Stimulated activated CD8-positive, alpha-beta memory T cell treated with anti-CD3 and anti-CD28 coated beads, Interleukin-15, amount 100 ng/mL, for 48 hours (primary cell): ENCODE results near the gene SLC9A9.
"Not testable (repeated sequence)": the region's sequence is repeated elsewhere in the genome, so short reads cannot be mapped to it uniquely, and the experiment has no call there.

Experiments
- DNase-seq, 2 donors: peaks; one replicate each; pipeline ENCODE4 v3.0.0-alpha.2; 2020; ENCODE audit warnings: low read depth in 2 of 2

SLC9A9 gene

DNA sequence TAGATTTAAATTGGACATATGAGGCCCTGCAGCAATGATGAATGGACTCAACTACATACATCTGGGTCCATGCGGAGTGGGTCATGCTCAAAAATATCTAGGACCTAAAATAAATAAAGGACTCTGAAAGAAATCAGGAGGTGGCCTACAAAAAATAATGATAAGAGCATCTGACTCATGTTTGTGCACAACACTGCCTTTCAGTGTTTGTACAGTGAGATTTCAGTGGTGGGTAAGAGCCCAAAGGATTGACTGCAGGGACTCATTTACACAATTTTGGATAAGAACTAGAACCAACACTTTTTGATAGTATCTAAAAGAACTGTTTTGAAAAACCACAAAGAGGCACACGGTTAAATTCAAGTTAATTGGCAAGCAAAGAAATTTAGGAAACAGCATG, 285.5 kb downstream of the SLC9A9 start:
- DNase-seq = no peak

DNA sequence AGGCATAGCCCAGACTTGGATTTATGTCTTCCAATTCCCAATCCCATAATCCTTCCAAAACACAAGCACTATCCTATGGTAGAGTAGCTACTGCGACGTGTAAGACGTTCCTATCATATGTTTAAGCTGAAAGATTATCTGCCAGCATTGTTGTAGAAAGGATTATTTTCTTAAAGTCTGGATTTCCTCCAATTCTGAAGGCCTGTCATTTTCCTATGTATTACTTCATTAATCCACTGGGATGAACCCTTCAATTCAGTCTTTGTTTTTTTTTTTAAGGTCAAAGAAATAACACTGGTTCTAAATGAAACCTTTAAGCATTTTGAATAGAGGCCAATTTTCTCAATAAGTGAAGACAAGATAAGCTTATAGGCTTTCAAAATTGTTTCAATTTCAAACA, 289.0 kb downstream of the SLC9A9 start:
- DNase-seq = no peak

DNA sequence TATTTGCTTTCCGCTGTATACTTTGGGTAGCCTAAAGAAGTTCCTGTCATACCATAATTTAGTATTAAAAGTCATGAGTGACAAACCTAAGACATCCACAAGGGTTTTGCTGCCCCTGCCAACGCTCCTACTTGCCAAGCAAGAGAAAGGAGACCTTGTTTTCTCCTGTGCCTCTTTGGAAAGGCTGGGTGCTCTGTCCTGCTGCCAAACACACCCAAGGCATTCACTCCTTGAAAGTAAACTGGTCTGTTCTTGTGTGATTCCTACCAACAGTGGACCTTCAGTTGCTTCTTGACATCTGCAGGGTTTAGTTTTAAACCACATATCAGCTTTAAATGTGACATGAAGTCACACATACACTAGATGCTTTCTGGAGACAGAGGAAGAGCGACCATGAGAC, 295.4 kb downstream of the SLC9A9 start:
- no peak for DNase-seq

- DNase-seq = no peak
Observed at GRCh38 chr3:143551761-143552160, 296.5 kb downstream of the SLC9A9 start.

- no peak for DNase-seq
Observed at GRCh38 chr3:143548861-143549497, 299.3 kb downstream of the SLC9A9 start.

DNA sequence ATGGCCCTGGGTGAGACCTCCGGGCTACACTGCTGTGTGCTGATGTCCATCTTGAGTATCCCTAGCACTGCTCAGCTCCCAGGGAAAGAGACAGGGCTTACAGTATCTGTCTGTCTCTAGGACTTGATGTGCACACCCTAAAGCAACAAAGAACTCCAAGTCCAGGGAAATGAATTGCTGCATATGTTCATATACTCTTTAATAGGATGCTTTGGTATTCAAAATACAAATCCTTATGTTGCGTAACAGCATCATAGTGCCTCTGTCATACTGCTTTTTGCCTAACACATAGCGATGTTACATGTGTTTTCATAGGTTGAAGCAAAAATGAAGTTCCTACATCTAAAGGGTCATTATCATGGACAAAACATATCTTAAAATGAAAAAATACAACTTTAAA, 299.9 kb downstream of the SLC9A9 start:
- DNase-seq = no peak

DNA sequence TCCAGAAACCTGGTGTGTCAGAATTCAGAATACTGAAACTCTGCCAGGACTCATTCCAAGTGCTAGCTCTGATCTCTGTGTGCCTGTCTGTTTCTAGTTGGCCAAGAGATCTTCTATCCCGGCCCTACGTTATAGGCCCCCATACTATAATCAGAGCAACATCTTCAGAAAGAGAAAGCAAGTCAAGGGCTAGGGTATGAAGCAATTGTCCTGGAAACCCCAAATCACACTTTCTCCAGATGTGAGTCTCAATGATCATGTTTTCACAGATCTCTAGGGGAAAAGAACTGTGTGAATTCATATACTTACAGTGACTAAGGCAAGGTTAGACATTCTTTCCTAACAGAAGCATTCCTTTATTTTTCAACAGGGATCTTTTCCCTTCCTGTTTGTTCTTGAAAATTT, 309.7 kb downstream of the SLC9A9 start:
- DNase-seq = no peak

GRCh38 chr3:143538061-143538460, 310.2 kb downstream of the SLC9A9 start:
- no peak for DNase-seq

- no peak for DNase-seq
Observed at GRCh38 chr3:143536817-143537535, 311.3 kb downstream of the SLC9A9 start.

DNA sequence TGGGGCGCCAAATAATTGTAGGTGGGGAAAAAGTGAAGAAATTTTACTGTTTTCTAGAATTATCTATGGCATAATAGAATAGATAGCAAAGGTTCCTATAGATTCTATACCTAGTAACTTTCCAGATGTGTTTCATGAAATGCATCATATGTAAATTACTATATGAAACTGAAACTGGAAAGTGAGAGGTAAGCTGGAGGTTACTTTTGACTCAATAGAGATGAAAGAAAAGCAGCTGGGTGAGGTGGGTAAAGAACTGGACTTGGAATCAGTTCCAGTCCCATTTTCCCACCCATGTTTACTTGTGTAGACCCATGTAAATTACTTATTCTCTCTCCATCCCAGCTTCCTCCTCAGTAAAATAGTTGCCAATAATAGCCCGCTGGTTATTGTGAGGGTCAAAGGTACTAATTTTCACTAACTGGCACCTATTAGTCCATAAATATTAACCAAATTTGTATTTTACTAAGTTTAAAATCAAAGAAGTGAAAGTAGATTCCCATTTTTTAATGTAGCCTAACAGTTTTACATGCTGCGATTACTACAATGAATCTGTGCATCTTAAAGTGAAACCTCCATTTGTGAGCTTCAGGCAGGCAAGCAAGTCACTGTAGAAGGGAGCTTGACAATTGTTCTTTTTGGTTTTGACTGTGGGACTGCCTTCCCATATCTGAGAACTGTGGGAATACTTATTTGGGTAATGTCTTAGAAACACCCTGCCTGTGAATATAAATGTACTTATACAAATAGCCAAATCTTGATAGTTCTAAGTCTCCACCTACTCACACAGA, 312.1 kb downstream of the SLC9A9 start:
- DNase-seq = no peak

DNA sequence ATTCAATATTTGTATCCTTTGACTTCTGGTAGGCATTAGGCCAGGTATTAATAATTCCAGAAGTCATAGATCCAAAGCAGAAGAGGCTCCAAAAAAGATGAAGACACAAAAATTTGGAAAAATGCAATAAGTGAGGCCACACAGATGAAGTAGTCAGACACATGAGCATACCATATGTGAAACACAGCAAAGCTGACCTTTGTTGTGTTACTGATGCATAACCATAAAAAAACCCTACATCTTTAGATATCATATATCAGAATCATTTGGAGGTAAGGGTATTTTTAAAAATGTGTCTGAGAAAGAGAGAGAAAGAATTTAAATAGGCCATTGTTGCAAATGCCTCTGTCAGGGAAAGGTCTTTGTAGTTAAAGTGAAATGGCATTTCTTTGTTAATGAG, 314.9 kb downstream of the SLC9A9 start:
- no peak for DNase-seq

DNA sequence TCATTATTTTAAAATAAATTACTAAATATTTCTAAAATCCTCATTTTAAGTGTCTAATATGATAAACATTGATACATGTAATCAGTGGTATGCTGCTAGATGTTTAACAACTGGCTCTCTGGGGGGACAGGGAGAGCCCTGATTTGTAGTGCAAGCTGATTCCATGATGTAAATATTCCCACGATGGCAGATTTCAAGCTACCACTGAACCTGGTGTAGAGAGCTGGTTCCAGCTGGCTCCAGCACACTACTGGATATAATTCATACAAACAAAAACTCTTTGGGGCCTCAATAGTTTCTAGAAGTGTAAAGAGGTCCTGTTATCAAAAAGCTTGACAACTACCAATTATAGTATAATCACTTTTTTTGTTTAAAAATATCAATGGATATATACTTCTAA, 316.2 kb downstream of the SLC9A9 start:
- DNase-seq = no peak

DNA sequence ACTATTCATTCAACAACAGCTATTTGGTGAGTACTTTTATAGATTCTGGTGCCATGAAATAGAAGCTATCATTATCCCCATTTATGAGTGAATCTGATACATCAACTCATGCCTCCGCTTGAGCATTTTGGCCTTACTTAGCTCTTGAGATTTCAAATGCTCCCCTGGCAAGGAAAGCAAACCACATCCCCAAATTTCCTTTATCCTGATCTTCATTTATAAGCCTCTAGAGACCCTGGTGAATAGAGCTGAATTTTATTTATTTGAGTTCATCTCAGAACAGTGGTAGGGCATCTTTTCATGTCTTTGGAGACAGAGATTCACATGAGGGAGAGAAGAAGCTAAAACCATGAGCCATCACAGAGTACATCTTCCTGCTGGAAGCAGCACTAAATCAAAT, 317.2 kb downstream of the SLC9A9 start:
- no peak for DNase-seq

GRCh38 chr3:143529798-143530197, 318.5 kb downstream of the SLC9A9 start:
- no peak for DNase-seq

DNA sequence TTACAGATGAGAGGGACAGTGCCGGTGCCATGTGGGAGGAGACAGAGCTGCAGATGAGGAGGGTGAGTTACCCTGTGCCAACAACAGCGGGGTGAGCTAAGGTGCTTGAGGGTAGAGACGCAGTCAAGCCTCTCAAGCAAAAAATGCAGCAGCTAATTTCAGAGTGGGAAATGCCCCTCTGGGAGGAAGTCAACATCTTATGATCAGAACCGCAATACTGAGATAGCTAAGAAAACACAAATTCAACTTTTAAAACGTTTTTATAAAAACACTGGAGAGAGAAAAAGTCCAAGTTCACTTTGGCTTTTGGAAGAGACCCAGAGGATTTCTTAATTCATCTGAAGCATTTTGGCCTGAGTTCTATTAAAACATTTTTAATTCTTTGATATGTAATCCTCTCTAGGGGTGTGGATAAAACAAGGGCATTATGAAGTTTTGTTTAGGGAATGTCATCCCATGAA, 319.2 kb downstream of the SLC9A9 start:
- no peak for DNase-seq

GRCh38 chr3:143526011-143526545, 322.2 kb downstream of the SLC9A9 start:
- no peak for DNase-seq

DNA sequence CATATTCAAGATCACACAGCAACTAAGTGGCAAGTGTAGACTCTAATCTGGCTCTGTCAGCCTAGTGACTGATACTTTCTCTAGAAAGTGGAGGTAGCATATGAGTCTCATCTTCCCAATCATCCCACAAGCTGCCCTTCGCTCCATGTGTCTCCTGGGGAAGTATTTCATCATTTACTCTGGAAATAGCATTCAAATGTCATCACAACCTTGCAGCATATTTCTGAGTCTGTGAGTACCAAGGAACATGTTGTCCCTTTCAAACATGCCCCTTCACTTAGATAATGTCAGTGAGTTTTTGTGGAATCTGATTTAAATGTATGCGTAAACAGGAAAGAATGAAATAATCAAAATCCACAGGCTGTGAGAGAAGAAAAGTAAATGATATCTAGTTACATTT, 322.9 kb downstream of the SLC9A9 start:
- DNase-seq = no peak

DNA sequence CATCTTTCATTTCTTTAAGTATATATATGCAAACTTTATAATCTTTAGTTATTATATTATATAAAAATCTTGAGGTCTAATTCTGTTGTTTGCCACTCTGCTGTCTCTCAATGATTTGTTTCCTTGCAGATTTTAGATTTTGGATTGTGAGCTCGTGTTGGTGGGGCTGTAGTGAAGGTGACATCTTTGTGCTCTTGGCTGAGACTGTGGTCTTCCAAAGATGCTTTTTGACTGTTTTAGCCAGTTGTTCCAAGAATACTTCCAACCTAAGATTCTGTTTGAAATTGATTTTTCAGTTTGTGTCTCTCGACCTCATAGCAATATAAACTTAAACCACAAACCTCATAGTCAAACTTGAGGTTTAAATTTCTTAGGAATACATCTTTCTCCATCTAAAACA, 326.5 kb downstream of the SLC9A9 start:
- DNase-seq = no peak

- not testable (repeated sequence) for DNase-seq
Observed at GRCh38 chr3:143517131-143517530, 331.1 kb downstream of the SLC9A9 start.

DNA sequence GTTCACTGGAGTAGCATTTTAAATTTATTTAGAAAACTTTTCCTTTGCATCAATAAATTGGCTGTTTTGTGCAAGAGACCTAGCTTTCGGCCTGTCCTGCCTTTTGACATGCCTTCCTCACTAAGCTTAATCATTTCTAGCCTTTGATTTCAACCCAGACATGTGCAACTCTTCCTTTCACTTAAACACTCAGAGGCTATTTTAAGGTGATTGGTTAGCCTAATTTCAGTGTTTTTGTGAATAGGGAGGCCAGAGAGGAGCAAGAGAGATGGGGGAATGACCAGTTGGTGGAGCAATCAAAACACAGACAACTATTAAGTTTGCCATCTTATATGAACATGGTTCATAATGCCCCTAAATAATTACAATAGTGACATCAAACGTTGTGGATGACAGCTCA, 333.4 kb downstream of the SLC9A9 start:
- DNase-seq = no peak

- DNase-seq = no peak
Observed at GRCh38 chr3:143514109-143514508, 334.2 kb downstream of the SLC9A9 start.

- DNase-seq = no peak
Observed at GRCh38 chr3:143511174-143511879, 336.9 kb downstream of the SLC9A9 start.
